ENCODE data around the gene TCEAL7. TPM values are rescaled to one million over a fixed set of nuclear protein-coding genes. Genes with fewer than 3 reads are reported as not detected.

Gene TCEAL7
- total and polyA plus RNA-seq, 2 of the 4 experiments (the other 2 are of a cell fraction): 6.5 to 15.4 TPM

GRCh38 chrX:103347682-103348397 is 17.8 kb downstream of the TCEAL7 start:
- Histone ChIP-seq H3K4me2 (ENCODE audit: low read depth, low read length) (no peak overlapping the region), H3K9ac (ENCODE audit: low read depth, low read length) (no peak overlapping the region), H3K36me3 (ENCODE audit: control insufficient read depth, insufficient read depth, low read length) (no peaks in the 10 kb centered on the region), H3K27ac (ENCODE audit: insufficient read depth, low read length) (no peak overlapping the region), H3K79me1 (ENCODE audit: low read depth in 1 of 2, low read length in 2 of 2) (no peaks in the 10 kb centered on the region), H2AFZ (replicated peaks; ENCODE audit: low read length, poor library complexity) (peak overlapping the region; percentile 46), H3K56ac (ENCODE audit: extremely low read depth, insufficient read depth, low read length) (no peak overlapping the region), H2BK5ac (ENCODE audit: low read depth, low read length, poor library complexity, severe bottlenecking) (no peak overlapping the region), H2BK15ac (ENCODE audit: low read depth, low read length) (no peak overlapping the region), H4K5ac (ENCODE audit: low read depth, low read length) (no peak overlapping the region), H3K23ac (ENCODE audit: low read depth, low read length) (no peak overlapping the region), H3K9me1 (ENCODE audit: insufficient read depth, low read length) (no peaks in the 10 kb centered on the region), H3K18ac (ENCODE audit: low read depth, low read length) (no peak overlapping the region), H3K4me1 (ENCODE audit: control insufficient read depth, insufficient read depth, low read length) (peaks cover 2% of the 10 kb centered on the region; the same call in 1 of the 2 replicates), H2AK5ac (ENCODE audit: low read depth, low read length) (no peak overlapping the region), H2AK9ac (replicated peaks; ENCODE audit: low read depth, low read length, poor library complexity) (no peak overlapping the region), H3K9me3 (ENCODE audit: control insufficient read depth, insufficient read depth, low read length) (no peaks in the 10 kb centered on the region), H4K8ac (ENCODE audit: low read depth in 2 of 2, low read length in 2 of 2) (no peak overlapping the region), H2BK20ac (ENCODE audit: low read depth, low read length) (no peak overlapping the region), H3K4ac (ENCODE audit: low read depth, low read length) (no peak overlapping the region), H4K91ac (ENCODE audit: insufficient read depth, low read depth, low read length) (no peak overlapping the region), H2BK120ac (ENCODE audit: low read depth, low read length) (no peak overlapping the region), H3K27me3 (ENCODE audit: control insufficient read depth, insufficient read depth, low read length) (peaks cover 3% of the 10 kb centered on the region; the same call in 1 of the 2 replicates), H3K4me3 (ENCODE audit: insufficient read depth, low read depth, low read length) (no peak overlapping the region), H4K20me1 (ENCODE audit: insufficient read depth, low read length) (no peaks in the 10 kb centered on the region), H3K14ac (replicated peaks; ENCODE audit: low read depth, low read length) (no peak overlapping the region)
- intact Hi-C loops (cut with micrococcal nuclease) (no loop called here), in situ Hi-C loops (cut with MboI; ENCODE audit: low sequenced_read_pairs) (loop anchor here (5.0 kb wide), 1 partner anchor 114 kb away; no protein-coding TSS in a partner anchor), dilution Hi-C loops (cut with HindIII; ENCODE audit: low sequenced_read_pairs, unreplicated experiment) (no loop called here)
- CTCF ChIA-PET: no interaction called here
- no TSS peak for BruUV-seq (replicated peaks)
- no peak for ATAC-seq (ENCODE audit: low read depth)
- no peak for DNase-seq
- 55% methylated on average over 8 of the region's 29 CpGs; no CpG with 5 or more reads in 1 of the 2 experiments for WGBS, 2 experiments (ENCODE audit: extremely low coverage in 2 of 2, insufficient read length in 1 of 2)
- TF ChIP-seq CHD1 (IDR thresholded peaks at IDR 0.05; ENCODE audit: low read depth, low read length) (no peak), MXI1 (IDR thresholded peaks at IDR 0.05; ENCODE audit: borderline replicate concordance, low read depth, low read length) (no peak), POLR2A (IDR thresholded peaks at IDR 0.05; ENCODE audit: low read depth, low read length) (no peak), USF2 (IDR thresholded peaks at IDR 0.05; ENCODE audit: low read depth, low read length) (no peak), RAD21 (IDR thresholded peaks at IDR 0.05; ENCODE audit: low read length) (no peak), RCOR1 (IDR thresholded peaks at IDR 0.05; ENCODE audit: insufficient replicate concordance, low read length) (no peak), NFE2L2 (IDR thresholded peaks at IDR 0.05; ENCODE audit: low read depth, low read length) (no peak)
- POLR2A ChIA-PET (ENCODE audit: unreplicated experiment): no interaction called here

Data from IMR-90 (cell line).